Colonic mucosa (tissue), 4 donors: Measurements from ENCODE around the gene AJUBA. TPM values are rescaled to one million over a fixed set of nuclear protein-coding genes. Genes with fewer than 3 reads are reported as not detected.

ENCODE experiments used
- DNase-seq: peaks from one replicate; pipeline ENCODE4 v3.0.0-alpha.2; 2020
- H3K27ac ChIP-seq: fragments of 200-600 bp; one replicate; pipeline ENCODE4 v1.8.0; 2021
- H3K27me3 ChIP-seq: fragments of 200-600 bp; one replicate; pipeline ENCODE4 v1.8.0; 2021
- H3K36me3 ChIP-seq: fragments of 200-600 bp; one replicate; pipeline ENCODE4 v1.8.0; 2021
- H3K4me1 ChIP-seq: fragments of 200-600 bp; one replicate; pipeline ENCODE4 v1.8.0; 2021; ENCODE audit warnings: mild to moderate bottlenecking
- H3K4me3 ChIP-seq: fragments of 200-600 bp; one replicate; pipeline ENCODE4 v1.8.0; 2021
- H3K9ac ChIP-seq, 2 donors: one replicate each; pipeline ENCODE4 v1.7.0; 2013; ENCODE audit warnings: control low read depth in 2 of 2, low read depth in 2 of 2, low read length in 2 of 2
- H3K9me3 ChIP-seq: fragments of 200-600 bp; one replicate; pipeline ENCODE4 v1.8.0; 2021
- CTCF ChIP-seq: fragments of 200-600 bp; IDR thresholded peaks from one replicate; pipeline ENCODE4 v1.8.0; 2022; ENCODE audit warnings: antibody characterized with exemption, mild to moderate bottlenecking
- intact Hi-C: fragments of 100-400 bp; cut with DNase I; formaldehyde crosslinking; loops from one replicate; pipeline ENCODE4 v1.14.1; 2022
- total RNA-seq, 2 donors: library from RNA; stranded (reverse); fragmentation: NEBNext Ultra II Directional in 1 of 2; extraction: Animal tissue kit (Norgen Biotek cat#: 25700) in 1 of 2; gene quantifications; one replicate each; pipeline ENCODE4 v1.2.1, GENCODE V29; 2021
- donor health status: healthy.
- donor health status: DM: no; HTN: no; CAD: no.
- donor health status: DM: no; HTN: no; CAD: no.

The AJUBA gene
- total RNA-seq, 2 donors from 2014 or later: 4.1 to 6.7 TPM

GRCh38 chr14:22995889-22996625 is 13.7 kb upstream of the AJUBA start:
- Histone ChIP-seq H3K4me3 (no peak overlapping the region), H3K27me3 (no peaks in the 10 kb centered on the region), H3K4me1 (no peaks in the 10 kb centered on the region), H3K9me3 (no peaks in the 10 kb centered on the region), H3K9ac (no peak overlapping the region), H3K36me3 (no peaks in the 10 kb centered on the region), H3K27ac (no peak overlapping the region)
- no peak for DNase-seq
- no peak for TF ChIP-seq CTCF
- intact Hi-C loops: loop anchor here (5.0 kb wide), 1 partner anchor 41 kb away; no protein-coding TSS in a partner anchor

- intact Hi-C loops: loop anchor here (5.0 kb wide), 1 partner anchor 42 kb away; no protein-coding TSS in a partner anchor
- peak; percentile 31 for TF ChIP-seq CTCF
- Histone ChIP-seq H3K27me3 (no peaks in the 10 kb centered on the region), H3K9me3 (no peaks in the 10 kb centered on the region), H3K27ac (no peak overlapping the region), H3K4me1 (no peaks in the 10 kb centered on the region), H3K36me3 (no peaks in the 10 kb centered on the region), H3K4me3 (no peak overlapping the region), H3K9ac (no peak overlapping the region)
- DNase-seq: no peak
Measured at GRCh38 chr14:22994762-22995275, 12.5 kb upstream of the AJUBA start.

GRCh38 chr14:22993517-22993916 is 11.2 kb upstream of the AJUBA start:
- intact Hi-C loops: no loop called here
- TF ChIP-seq CTCF: no peak
- Histone ChIP-seq H3K27ac (no peak overlapping the region), H3K4me3 (no peak overlapping the region), H3K4me1 (no peaks in the 10 kb centered on the region), H3K36me3 (no peaks in the 10 kb centered on the region), H3K9me3 (no peaks in the 10 kb centered on the region), H3K27me3 (no peaks in the 10 kb centered on the region), H3K9ac (no peak overlapping the region)
- DNase-seq: no peak

GRCh38 chr14:22991852-22992251 is 9.5 kb upstream of the AJUBA start:
- Histone ChIP-seq H3K27ac (no peak overlapping the region), H3K27me3 (no peaks in the 10 kb centered on the region), H3K9me3 (no peaks in the 10 kb centered on the region), H3K36me3 (no peaks in the 10 kb centered on the region), H3K4me1 (no peaks in the 10 kb centered on the region), H3K4me3 (no peak overlapping the region), H3K9ac (no peak overlapping the region)
- no peak for TF ChIP-seq CTCF
- intact Hi-C loops: no loop called here
- DNase-seq: no peak

- peak overlapping the region in 1 of 2 donors; percentile 26 for H3K9ac ChIP-seq
Measured at GRCh38 chr14:22987291-22987690, 4.9 kb upstream of the AJUBA start.

More at GRCh38 chr14:22987291-22987690, 4.9 kb upstream of the AJUBA start:
- Histone ChIP-seq H3K27me3 (no peaks in the 10 kb centered on the region), H3K9me3 (no peaks in the 10 kb centered on the region), H3K27ac (no peak overlapping the region), H3K4me3 (no peak overlapping the region), H3K4me1 (no peaks in the 10 kb centered on the region), H3K36me3 (no peaks in the 10 kb centered on the region)
- intact Hi-C loops: loop anchor here (2.0 kb wide), 1 partner anchor 72 kb away; no protein-coding TSS in a partner anchor
- DNase-seq: no peak
- no peak for TF ChIP-seq CTCF
